Amniotic stem cell (primary cell): ENCODE results near the gene HTRA3.

Experiments used
- DNase-seq: peaks from one replicate; lab custom pipeline; 2025; lab: John Stamatoyannopoulos, UW

Gene HTRA3

GRCh38 chr4:8311101-8312068, 41.8 kb downstream of the HTRA3 start:
- no peak for DNase-seq

- DNase-seq, result no peak
Measured at GRCh38 chr4:8312069-8312445, 42.5 kb downstream of the HTRA3 start.

GRCh38 chr4:8312976-8313375, 43.4 kb downstream of the HTRA3 start:
- DNase-seq, result no peak

- DNase-seq, result no peak
Measured at GRCh38 chr4:8314691-8315255, 45.2 kb downstream of the HTRA3 start.

- peak; percentile 71 for DNase-seq
Measured at GRCh38 chr4:8315435-8316250, 46.1 kb downstream of the HTRA3 start.

GRCh38 chr4:8316251-8316771, 46.8 kb downstream of the HTRA3 start:
- no peak for DNase-seq

- no peak for DNase-seq
Measured at GRCh38 chr4:8316911-8317351, 47.4 kb downstream of the HTRA3 start.

- DNase-seq, result no peak
Measured at GRCh38 chr4:8317474-8317873, 47.9 kb downstream of the HTRA3 start.

- no peak for DNase-seq
Measured at GRCh38 chr4:8318509-8318908, 49.0 kb downstream of the HTRA3 start.

- DNase-seq, result no peak
Measured at GRCh38 chr4:8319061-8319460, 49.5 kb downstream of the HTRA3 start.

GRCh38 chr4:8319731-8320385, 50.3 kb downstream of the HTRA3 start:
- no peak for DNase-seq

DNA sequence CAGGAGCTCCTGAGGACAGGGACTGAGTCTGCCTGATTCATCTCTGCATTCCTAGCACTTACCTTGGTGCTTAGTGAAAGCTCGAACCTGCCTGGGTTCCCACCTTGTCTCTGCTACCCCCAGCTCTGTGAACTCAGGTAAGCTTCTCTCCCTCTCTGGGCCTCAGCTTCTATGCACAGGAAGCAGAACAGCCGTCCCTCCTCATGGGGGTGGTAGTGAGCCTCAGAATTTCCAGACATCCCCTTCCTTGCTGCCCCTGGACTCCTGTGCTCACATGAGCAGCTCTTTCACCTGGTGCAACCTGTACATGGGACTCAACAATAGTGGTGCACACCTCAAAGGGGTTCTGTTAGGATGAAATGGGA, 50.8 kb downstream of the HTRA3 start:
- no peak for DNase-seq

DNA sequence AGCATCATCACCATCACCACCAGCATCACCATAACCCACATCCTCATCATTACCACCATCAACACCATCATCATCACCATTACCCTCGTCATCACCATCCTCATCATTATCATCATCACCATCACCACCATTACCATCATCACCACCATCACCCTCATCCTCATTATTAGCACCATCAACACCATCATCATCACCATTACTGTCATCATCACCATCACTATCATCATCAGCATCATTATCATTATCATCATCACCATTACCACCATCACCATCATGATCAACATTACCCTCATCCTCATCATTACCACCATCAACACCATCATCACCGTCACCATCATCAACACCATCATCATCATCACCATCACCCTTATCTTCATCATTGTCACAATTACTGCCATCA, 51.7 kb downstream of the HTRA3 start:
- no peak for DNase-seq

DNA sequence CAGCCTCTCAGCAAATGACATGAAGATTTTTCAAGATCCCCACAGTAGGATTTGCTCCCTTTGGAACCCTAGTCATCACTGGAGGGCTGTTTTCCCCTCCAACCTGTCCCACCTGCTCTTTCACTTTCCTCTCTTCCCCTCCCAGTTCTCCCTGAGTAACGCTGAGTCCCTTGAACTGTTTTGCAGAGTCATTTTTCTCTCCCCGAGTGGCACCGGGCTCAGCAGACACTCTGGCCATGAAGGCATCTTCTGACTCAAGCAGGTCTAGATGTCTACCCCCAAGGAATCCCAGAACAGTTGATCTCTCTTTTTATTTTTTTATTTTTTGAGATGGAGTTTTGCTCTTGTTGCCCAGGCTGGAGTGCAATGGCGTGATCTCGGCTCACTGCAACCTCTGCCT, 52.2 kb downstream of the HTRA3 start:
- DNase-seq, result no peak

GRCh38 chr4:8322794-8323704, 53.5 kb downstream of the HTRA3 start:
- no peak for DNase-seq

- DNase-seq, result no peak
Measured at GRCh38 chr4:8323947-8324555, 54.5 kb downstream of the HTRA3 start.

DNA sequence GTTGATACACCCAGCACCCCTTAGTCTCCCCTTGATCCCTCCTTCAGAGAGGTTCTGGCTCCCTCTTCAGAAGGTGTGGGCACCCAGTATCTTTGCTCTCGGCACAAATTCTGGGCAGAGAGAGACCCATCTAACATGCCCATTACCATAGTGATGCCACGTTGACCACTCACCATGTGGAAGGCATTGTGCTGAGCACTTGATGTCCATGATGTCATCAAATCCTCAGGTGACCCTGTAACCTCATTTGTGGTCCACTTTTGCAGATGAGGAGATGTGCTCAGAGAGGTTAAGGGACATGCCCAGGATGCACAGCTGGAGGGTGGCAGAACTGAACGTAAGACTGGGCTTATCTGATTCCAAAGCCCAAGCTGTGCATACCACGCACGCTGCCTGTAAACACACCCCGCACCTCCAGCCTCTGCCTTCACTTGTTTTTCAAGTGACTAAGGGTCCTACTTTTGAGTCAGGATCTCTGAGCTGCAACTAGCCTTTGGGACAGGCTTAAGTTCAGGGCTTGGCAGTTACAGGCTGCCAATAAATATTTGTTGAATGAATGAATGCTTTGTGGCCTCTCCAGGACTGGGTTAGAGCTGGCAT, 55.2 kb downstream of the HTRA3 start:
- DNase-seq, result no peak

DNA sequence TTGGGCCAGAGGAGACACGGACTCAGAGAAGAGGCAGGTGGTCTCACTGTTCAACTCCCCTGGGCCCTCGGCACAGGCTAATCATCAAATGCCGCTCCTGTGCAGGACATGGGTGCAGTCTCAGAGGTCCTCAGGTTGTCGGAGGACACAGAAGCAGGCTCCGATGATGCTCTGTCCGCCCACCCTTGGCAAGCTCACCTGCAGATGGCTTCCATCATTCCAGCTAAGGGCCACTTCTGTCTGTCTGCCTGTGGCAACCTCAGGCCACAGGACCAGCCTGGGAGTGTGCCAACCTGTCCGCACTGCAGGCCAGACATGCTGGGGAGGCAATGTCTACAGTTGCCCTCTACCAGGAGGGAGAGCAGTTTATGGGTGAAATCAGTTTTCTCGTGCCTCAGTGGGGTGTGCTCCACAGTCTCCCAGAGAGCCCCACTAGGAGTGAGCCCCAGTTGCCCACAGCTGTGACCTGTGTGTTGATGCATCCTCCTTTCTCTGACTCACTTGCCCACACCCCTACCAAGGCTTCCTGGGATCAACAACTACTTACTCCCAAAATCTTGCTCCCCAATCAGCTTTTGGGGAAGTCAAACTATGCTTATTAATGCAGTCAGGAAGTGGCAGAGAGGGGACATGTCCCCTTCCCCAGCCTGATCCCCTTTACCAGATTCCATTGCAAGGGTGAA, 55.9 kb downstream of the HTRA3 start:
- DNase-seq, result no peak

GRCh38 chr4:8326206-8326605, 56.7 kb downstream of the HTRA3 start:
- DNase-seq, result no peak
